ENCODE results near the gene EPHA3.

DNA sequence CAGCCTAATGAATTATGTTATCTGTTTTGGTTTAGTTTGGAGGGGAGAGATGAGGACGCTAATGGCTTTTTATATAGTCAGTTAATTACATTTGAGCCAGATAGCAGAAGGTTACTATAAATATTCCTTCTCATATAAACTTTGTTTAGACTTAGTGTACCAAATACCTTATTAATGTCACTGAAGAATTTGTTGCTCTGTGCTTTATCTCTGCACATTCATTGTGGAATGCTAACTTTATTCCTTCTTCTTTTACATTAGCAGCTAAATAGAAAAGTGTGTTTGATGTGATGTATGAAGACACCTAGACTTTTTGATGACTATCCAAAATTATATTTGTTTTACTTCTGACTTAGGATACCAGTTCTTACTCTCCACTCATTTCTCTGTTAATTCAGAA lies 105.2 kb downstream of the EPHA3 start:
- no peak for TF ChIP-seq POLR2A (IDR thresholded peaks at IDR 0.05; ENCODE audit: low read depth, low read length)
- TF ChIP-seq, protein P1, sequence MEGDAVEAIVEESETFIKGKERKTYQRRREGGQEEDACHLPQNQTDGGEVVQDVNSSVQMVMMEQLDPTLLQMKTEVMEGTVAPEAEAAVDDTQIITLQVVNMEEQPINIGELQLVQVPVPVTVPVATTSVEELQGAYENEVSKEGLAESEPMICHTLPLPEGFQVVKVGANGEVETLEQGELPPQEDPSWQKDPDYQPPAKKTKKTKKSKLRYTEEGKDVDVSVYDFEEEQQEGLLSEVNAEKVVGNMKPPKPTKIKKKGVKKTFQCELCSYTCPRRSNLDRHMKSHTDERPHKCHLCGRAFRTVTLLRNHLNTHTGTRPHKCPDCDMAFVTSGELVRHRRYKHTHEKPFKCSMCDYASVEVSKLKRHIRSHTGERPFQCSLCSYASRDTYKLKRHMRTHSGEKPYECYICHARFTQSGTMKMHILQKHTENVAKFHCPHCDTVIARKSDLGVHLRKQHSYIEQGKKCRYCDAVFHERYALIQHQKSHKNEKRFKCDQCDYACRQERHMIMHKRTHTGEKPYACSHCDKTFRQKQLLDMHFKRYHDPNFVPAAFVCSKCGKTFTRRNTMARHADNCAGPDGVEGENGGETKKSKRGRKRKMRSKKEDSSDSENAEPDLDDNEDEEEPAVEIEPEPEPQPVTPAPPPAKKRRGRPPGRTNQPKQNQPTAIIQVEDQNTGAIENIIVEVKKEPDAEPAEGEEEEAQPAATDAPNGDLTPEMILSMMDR (IDR thresholded peaks at IDR 0.05; ENCODE audit: extremely low read depth in 1 of 2, insufficient read depth in 1 of 2, low read depth in 1 of 2, low read length in 2 of 2) = no peak
- no peak for TF ChIP-seq EZH2 (IDR thresholded peaks at IDR 0.05; ENCODE audit: borderline replicate concordance, low read depth, low read length, severe bottlenecking)
- TF ChIP-seq POLR2AphosphoS5 (IDR thresholded peaks at IDR 0.05; ENCODE audit: insufficient read depth, low read depth, low read length) = no peak
- TF ChIP-seq, protein P2, sequence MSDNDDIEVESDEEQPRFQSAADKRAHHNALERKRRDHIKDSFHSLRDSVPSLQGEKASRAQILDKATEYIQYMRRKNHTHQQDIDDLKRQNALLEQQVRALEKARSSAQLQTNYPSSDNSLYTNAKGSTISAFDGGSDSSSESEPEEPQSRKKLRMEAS (IDR thresholded peaks at IDR 0.05; ENCODE audit: insufficient read depth, insufficient read length) = no peak
- TF ChIP-seq JUN (IDR thresholded peaks at IDR 0.05; ENCODE audit: borderline replicate concordance, insufficient read depth, insufficient read length, low read depth) = no peak
- TF ChIP-seq MYC (IDR thresholded peaks at IDR 0.05; ENCODE audit: low read depth, low read length) = no peak
